GM12878 (cell line): ENCODE results near the gene KIAA1328. TPM values are rescaled to one million over a fixed set of nuclear protein-coding genes. Genes with fewer than 3 reads are reported as not detected.

Source experiments
- ATAC-seq: fragments of 200-7000 bp; cut with Tn5 transposase; 3 replicates; pipeline ENCODE4 v1.9.1; 2020; ENCODE audit warnings: mild to moderate bottlenecking, moderate library complexity
- BruUV-seq: library from RNA; stranded (reverse); fragments of 400-500 nt; replicated peaks from 2 replicates; lab custom pipeline; 2021; lab: Mats Ljungman, UMichigan
- CTCF ChIA-PET: fragments of 300-600 bp; sonication (Branson Sonifier 250); formaldehyde crosslinking; extraction: SDS; loops from one replicate; lab custom pipeline; 2021; ENCODE audit warnings: inconsistent platforms; lab: Yijun Ruan, JAX
- POLR2A ChIA-PET: fragments of 350-600 bp; formaldehyde crosslinking; extraction: SDS; loops from one replicate; lab custom pipeline; 2021; ENCODE audit warnings: inconsistent platforms; lab: Charles Lee
- RAD21 ChIA-PET: fragments of 300-600 bp; sonication (Branson Sonifier 250); formaldehyde crosslinking; loops from one replicate; lab custom pipeline; 2023; ENCODE audit warnings: antibody characterized with exemption; ENCODE audit not compliant: unreplicated experiment; lab: Charles Lee
- SMC1A ChIA-PET: fragments of 300-600 bp; sonication (Branson Sonifier 250); formaldehyde crosslinking; loops from one replicate; lab custom pipeline; 2023; ENCODE audit not compliant: unreplicated experiment, uncharacterized antibody; lab: Charles Lee
- DNase-seq: peaks from one replicate; pipeline ENCODE4 v3.0.0-alpha.2; 2011; ENCODE audit warnings: low read depth, low spot score
- FAIRE-seq: peaks from 3 replicates; lab custom pipeline; 2011; peaks lifted over from hg19 to GRCh38; lab: Jason Lieb, UNC
- H2AFZ ChIP-seq: 2 replicates; pipeline ENCODE4 v1.6.0; 2011; ENCODE audit warnings: low read depth, low read length, control low read depth; ENCODE audit not compliant: control insufficient read depth
- H3K27ac ChIP-seq: 2 replicates; pipeline ENCODE4 v1.5.1; 2011; ENCODE audit warnings: control low read depth; ENCODE audit not compliant: control insufficient read depth, insufficient read depth
- H3K27me3 ChIP-seq, 2 experiments: replicated peaks in 1 of 2; 2 replicates each; pipeline versions ENCODE4 v1.6.0 to v1.6.1; 2011; ENCODE audit warnings: low read length in 1 of 2; ENCODE audit not compliant: control insufficient read depth in 2 of 2, insufficient read depth in 2 of 2
- H3K36me3 ChIP-seq, 2 experiments: 2 replicates each; pipeline ENCODE4 v1.5.1; 2011; ENCODE audit warnings: low read length in 1 of 2; ENCODE audit not compliant: control insufficient read depth in 2 of 2, insufficient read depth in 2 of 2
- H3K4me1 ChIP-seq: 2 replicates; pipeline ENCODE4 v1.6.1; 2011; ENCODE audit warnings: mild to moderate bottlenecking, low read length, moderate library complexity, mixed read lengths; ENCODE audit not compliant: control insufficient read depth, insufficient read depth
- H3K4me2 ChIP-seq: 2 replicates; pipeline ENCODE4 v1.6.0; 2011; ENCODE audit warnings: control low read depth; ENCODE audit not compliant: control insufficient read depth, insufficient read depth
- H3K4me3 ChIP-seq: fragments of 200-600 bp; sonication (generic); 2 replicates; pipeline ENCODE4 v1.5.1; 2016
- H3K79me2 ChIP-seq: 2 replicates; pipeline ENCODE4 v1.6.0; 2011; ENCODE audit warnings: low read length; ENCODE audit not compliant: control insufficient read depth, insufficient read depth
- H3K9ac ChIP-seq: 2 replicates; pipeline ENCODE4 v1.8.0; 2011; ENCODE audit warnings: low read length, control low read depth, mixed read lengths; ENCODE audit not compliant: control insufficient read depth, insufficient read depth
- H3K9me3 ChIP-seq: replicated peaks from 3 replicates; pipeline ENCODE4 v1.5.1; 2011; ENCODE audit warnings: mild to moderate bottlenecking, low read length; ENCODE audit not compliant: control insufficient read depth, insufficient read depth
- H4K20me1 ChIP-seq: 2 replicates; pipeline ENCODE4 v1.6.0; 2011; ENCODE audit not compliant: control insufficient read depth, insufficient read depth
- ESRRA ChIP-seq: IDR thresholded peaks from 2 replicates; pipeline ENCODE4 v1.6.1; 2012; ENCODE audit warnings: mild to moderate bottlenecking, low read length, improper control_type of control experiment
- IKZF2 ChIP-seq, 2 experiments: fragments of 450-650 bp; IDR thresholded peaks; 2 replicates each; pipeline ENCODE4 v1.6.1; 2017; ENCODE audit warnings: mild to moderate bottlenecking in 2 of 2, moderate library complexity in 2 of 2
- JUNB ChIP-seq: IDR thresholded peaks from 2 replicates; pipeline ENCODE4 v1.6.1; 2016; ENCODE audit warnings: antibody characterized with exemption, mild to moderate bottlenecking
- MTA2 ChIP-seq: fragments of 450-650 bp; IDR thresholded peaks from 2 replicates; pipeline ENCODE4 v1.6.1; 2016; ENCODE audit warnings: low read depth, mild to moderate bottlenecking, moderate library complexity
- MXI1 ChIP-seq: fragments of 150-350 bp; IDR thresholded peaks from 2 replicates; pipeline ENCODE4 v1.6.1; 2011; ENCODE audit warnings: low read depth, mild to moderate bottlenecking, inconsistent platforms, low read length, improper control_type of control experiment
- NFYA ChIP-seq: IDR thresholded peaks from 2 replicates; pipeline ENCODE4 v1.6.1; 2011; ENCODE audit warnings: low read depth, mild to moderate bottlenecking, low read length, improper control_type of control experiment, borderline replicate concordance
- SIN3A ChIP-seq: IDR thresholded peaks from 2 replicates; pipeline ENCODE4 v1.6.1; 2012; ENCODE audit warnings: low read depth, low read length, improper control_type of control experiment
- TCF12 ChIP-seq: IDR thresholded peaks from 2 replicates; pipeline ENCODE4 v1.6.1; 2011; ENCODE audit warnings: low read depth, mild to moderate bottlenecking, low read length
- ZNF217 ChIP-seq: fragments of 450-650 bp; IDR thresholded peaks from 2 replicates; pipeline ENCODE4 v1.6.1; 2017; ENCODE audit warnings: antibody characterized with exemption, mild to moderate bottlenecking
- ZNF592 ChIP-seq: fragments of 450-650 bp; IDR thresholded peaks from 2 replicates; pipeline ENCODE4 v1.6.1; 2017; ENCODE audit warnings: mild to moderate bottlenecking, moderate library complexity
- WGBS: methylation state at CpG from one replicate; pipeline ENCODE4 v1.1.6; 2016; ENCODE audit warnings: low lambda C conversion rate; ENCODE audit not compliant: insufficient replicate concordance, insufficient coverage; ENCODE audit errors: missing lambda C conversion rate; 5-methylcytosine and 5-hydroxymethylcytosine counted together
- in situ Hi-C: fragments of 300-500 bp; cut with MboI; formaldehyde crosslinking; loops from 9 replicates; pipeline ENCODE4 v1.14.3; 2018; ENCODE audit warnings: mixed read lengths
- intact Hi-C: fragments of 100-400 bp; cut with micrococcal nuclease; formaldehyde crosslinking; loops from one replicate; pipeline ENCODE4 v1.14.2; 2022; ENCODE audit not compliant: unreplicated experiment
- polyA plus RNA-seq, 11 experiments: library from polyadenylated mRNA; depleted of rRNA in 4 of 11; unstranded in 6 of 11; stranded (reverse) in 5 of 11; fragments of >200 nt; fragmentation: Nextera tagmentation in 4 of 11; fragmentation: Illumina TruSeq in 1 of 11; extraction: Ambion mirVana in 4 of 11; extraction: Trizol in 1 of 11; gene quantifications; 1 replicate in 1 of 11; 2 replicates in 10 of 11; pipeline versions ENCODE4 v1.2.1 to v1.2.3, GENCODE V29; 2011 to 2016; ENCODE audit warnings: inconsistent platforms in 2 of 11, missing spikeins in 2 of 11, low read depth in 1 of 11
- total RNA-seq, 4 experiments: library from RNA; depleted of rRNA in 3 of 4; stranded (reverse); fragments of >200 nt in 3 of 4; fragmentation: Illumina TruSeq in 1 of 4; extraction: Trizol in 1 of 4; gene quantifications; 2 replicates each; pipeline versions ENCODE4 v1.2.1 to v1.2.3, GENCODE V29; 2013 to 2021
- TF ChIP-seq, protein P1 (sequence below): fragments of 450-650 bp; IDR thresholded peaks from 2 replicates; pipeline ENCODE4 v1.6.1; 2017; ENCODE audit warnings: antibody characterized with exemption, mild to moderate bottlenecking, moderate library complexity
- TF ChIP-seq, protein P2 (sequence below): fragments of 450-650 bp; conservative IDR thresholded peaks from 2 replicates; pipeline ENCODE4 v1.6.1; 2017; ENCODE audit warnings: mild to moderate bottlenecking, moderate library complexity
- TF ChIP-seq, protein P3 (sequence below): fragments of 150-350 bp; IDR thresholded peaks from 2 replicates; pipeline ENCODE4 v1.6.1; 2016; ENCODE audit warnings: low read depth, low read length

The KIAA1328 gene
- total and polyA plus RNA-seq, 10 of the 15 experiments (the other 5 are each of a cell fraction or from before 2014, with no cell fraction given): 3.1 to 7.1 (median 4.6) TPM

DNA sequence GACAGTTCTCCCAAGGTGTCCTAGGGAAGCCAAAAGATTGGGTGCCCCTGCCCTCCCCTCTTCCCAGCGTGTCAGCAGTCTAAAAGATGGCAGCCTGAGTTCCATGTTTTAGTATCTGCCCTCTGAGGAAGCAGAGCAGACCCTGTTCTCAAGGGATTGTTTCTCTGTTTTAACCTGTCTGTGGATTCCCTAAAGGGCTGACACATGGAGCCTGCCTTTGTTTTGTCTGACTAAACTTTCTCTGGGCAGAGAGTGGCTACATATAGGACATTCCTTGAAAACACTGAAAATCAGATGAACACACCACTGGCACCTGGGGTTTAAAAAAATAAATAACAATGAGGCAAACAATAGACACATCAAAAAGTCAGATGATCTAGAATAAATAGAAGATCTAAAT, 337.6 kb downstream of the KIAA1328 start:
- CTCF ChIA-PET: no interaction called here
- no peak for FAIRE-seq
- Histone ChIP-seq H3K4me1 (no peaks in the 10 kb centered on the region), H4K20me1 (no peaks in the 10 kb centered on the region), H3K9me3 (no peaks in the 10 kb centered on the region), H3K79me2 (no peaks in the 10 kb centered on the region), H3K27me3 (no peaks in the 10 kb centered on the region), H3K4me2 (no peak overlapping the region), H2AFZ (no peak overlapping the region), H3K36me3 (no peaks in the 10 kb centered on the region), H3K9ac (no peak overlapping the region), H3K27ac (no peak overlapping the region), H3K4me3 (no peak overlapping the region)
- intact Hi-C loops: no loop called here
- no peak for DNase-seq
- in situ Hi-C loops: no loop called here
- SMC1A ChIA-PET: no interaction called here
- RAD21 ChIA-PET: no interaction called here
- BruUV-seq: no TSS peak
- no peak for ATAC-seq
- WGBS: 0% methylated on average over 1 of the region's 1 CpG
- POLR2A ChIA-PET: no interaction called here
- TF ChIP-seq ZNF217 (no peak), ZNF592 (no peak), MTA2 (no peak), IKZF2 (IDR thresholded peaks at IDR 0.05) (no peak), ESRRA (no peak), SIN3A (no peak), TCF12 (no peak), JUNB (no peak), NFYA (no peak), MXI1 (no peak)
- TF ChIP-seq, protein P1, sequence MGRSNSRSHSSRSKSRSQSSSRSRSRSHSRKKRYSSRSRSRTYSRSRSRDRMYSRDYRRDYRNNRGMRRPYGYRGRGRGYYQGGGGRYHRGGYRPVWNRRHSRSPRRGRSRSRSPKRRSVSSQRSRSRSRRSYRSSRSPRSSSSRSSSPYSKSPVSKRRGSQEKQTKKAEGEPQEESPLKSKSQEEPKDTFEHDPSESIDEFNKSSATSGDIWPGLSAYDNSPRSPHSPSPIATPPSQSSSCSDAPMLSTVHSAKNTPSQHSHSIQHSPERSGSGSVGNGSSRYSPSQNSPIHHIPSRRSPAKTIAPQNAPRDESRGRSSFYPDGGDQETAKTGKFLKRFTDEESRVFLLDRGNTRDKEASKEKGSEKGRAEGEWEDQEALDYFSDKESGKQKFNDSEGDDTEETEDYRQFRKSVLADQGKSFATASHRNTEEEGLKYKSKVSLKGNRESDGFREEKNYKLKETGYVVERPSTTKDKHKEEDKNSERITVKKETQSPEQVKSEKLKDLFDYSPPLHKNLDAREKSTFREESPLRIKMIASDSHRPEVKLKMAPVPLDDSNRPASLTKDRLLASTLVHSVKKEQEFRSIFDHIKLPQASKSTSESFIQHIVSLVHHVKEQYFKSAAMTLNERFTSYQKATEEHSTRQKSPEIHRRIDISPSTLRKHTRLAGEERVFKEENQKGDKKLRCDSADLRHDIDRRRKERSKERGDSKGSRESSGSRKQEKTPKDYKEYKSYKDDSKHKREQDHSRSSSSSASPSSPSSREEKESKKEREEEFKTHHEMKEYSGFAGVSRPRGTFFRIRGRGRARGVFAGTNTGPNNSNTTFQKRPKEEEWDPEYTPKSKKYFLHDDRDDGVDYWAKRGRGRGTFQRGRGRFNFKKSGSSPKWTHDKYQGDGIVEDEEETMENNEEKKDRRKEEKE: no peak
- TF ChIP-seq, protein P2, sequence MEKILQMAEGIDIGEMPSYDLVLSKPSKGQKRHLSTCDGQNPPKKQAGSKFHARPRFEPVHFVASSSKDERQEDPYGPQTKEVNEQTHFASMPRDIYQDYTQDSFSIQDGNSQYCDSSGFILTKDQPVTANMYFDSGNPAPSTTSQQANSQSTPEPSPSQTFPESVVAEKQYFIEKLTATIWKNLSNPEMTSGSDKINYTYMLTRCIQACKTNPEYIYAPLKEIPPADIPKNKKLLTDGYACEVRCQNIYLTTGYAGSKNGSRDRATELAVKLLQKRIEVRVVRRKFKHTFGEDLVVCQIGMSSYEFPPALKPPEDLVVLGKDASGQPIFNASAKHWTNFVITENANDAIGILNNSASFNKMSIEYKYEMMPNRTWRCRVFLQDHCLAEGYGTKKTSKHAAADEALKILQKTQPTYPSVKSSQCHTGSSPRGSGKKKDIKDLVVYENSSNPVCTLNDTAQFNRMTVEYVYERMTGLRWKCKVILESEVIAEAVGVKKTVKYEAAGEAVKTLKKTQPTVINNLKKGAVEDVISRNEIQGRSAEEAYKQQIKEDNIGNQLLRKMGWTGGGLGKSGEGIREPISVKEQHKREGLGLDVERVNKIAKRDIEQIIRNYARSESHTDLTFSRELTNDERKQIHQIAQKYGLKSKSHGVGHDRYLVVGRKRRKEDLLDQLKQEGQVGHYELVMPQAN: no peak
- TF ChIP-seq, protein P3, sequence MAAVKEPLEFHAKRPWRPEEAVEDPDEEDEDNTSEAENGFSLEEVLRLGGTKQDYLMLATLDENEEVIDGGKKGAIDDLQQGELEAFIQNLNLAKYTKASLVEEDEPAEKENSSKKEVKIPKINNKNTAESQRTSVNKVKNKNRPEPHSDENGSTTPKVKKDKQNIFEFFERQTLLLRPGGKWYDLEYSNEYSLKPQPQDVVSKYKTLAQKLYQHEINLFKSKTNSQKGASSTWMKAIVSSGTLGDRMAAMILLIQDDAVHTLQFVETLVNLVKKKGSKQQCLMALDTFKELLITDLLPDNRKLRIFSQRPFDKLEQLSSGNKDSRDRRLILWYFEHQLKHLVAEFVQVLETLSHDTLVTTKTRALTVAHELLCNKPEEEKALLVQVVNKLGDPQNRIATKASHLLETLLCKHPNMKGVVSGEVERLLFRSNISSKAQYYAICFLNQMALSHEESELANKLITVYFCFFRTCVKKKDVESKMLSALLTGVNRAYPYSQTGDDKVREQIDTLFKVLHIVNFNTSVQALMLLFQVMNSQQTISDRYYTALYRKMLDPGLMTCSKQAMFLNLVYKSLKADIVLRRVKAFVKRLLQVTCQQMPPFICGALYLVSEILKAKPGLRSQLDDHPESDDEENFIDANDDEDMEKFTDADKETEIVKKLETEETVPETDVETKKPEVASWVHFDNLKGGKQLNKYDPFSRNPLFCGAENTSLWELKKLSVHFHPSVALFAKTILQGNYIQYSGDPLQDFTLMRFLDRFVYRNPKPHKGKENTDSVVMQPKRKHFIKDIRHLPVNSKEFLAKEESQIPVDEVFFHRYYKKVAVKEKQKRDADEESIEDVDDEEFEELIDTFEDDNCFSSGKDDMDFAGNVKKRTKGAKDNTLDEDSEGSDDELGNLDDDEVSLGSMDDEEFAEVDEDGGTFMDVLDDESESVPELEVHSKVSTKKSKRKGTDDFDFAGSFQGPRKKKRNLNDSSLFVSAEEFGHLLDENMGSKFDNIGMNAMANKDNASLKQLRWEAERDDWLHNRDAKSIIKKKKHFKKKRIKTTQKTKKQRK: no peak
